Endothelial cell of umbilical vein (primary cell): ENCODE results near the gene TSFM. TPM values are rescaled to one million over a fixed set of nuclear protein-coding genes. Genes with fewer than 3 reads are reported as not detected.

Experiments
- BruUV-seq: library from RNA; stranded (reverse); fragments of 400-500 nt; replicated peaks from 2 replicates; lab custom pipeline; 2021; lab: Mats Ljungman, UMichigan
- CTCF ChIA-PET: fragments of 300-600, 350-600 bp; sonication (Branson Sonifier 250); formaldehyde crosslinking; loops from one replicate; lab custom pipeline; 2021; ENCODE audit warnings: antibody characterized with exemption, inconsistent platforms; lab: Charles Lee
- POLR2A ChIA-PET: fragments of 300-600, 350-600 bp; sonication (Branson Sonifier 250); formaldehyde crosslinking; loops from one replicate; lab custom pipeline; 2021; ENCODE audit warnings: antibody characterized with exemption, inconsistent platforms; lab: Charles Lee
- DNase-seq: peaks from one replicate; pipeline ENCODE4 v3.0.0-alpha.2; 2011; ENCODE audit warnings: low read depth, low spot score
- FAIRE-seq: peaks from 2 replicates; lab custom pipeline; 2011; peaks lifted over from hg19 to GRCh38; lab: Jason Lieb, UNC
- H2AFZ ChIP-seq: 2 replicates; pipeline ENCODE4 v1.6.0; 2012; ENCODE audit warnings: low read depth, low read length, control low read depth, inconsistent platforms
- H3K27ac ChIP-seq: 2 replicates; pipeline ENCODE4 v1.5.1; 2011; ENCODE audit warnings: low read depth, mild to moderate bottlenecking, control low read depth, low read length, moderate library complexity; ENCODE audit not compliant: insufficient read depth
- H3K27me3 ChIP-seq, 2 experiments: 2 replicates each; pipeline versions ENCODE4 v1.6.0 to v1.6.1; 2011; ENCODE audit warnings: low read length in 2 of 2, mixed read lengths in 1 of 2; ENCODE audit not compliant: control insufficient read depth in 2 of 2, insufficient read depth in 2 of 2
- H3K36me3 ChIP-seq, 2 experiments: 2 replicates in 1 of 2; 3 replicates in 1 of 2; pipeline ENCODE4 v1.5.1; 2011; ENCODE audit warnings: low read length in 2 of 2, mild to moderate bottlenecking in 1 of 2, moderate library complexity in 1 of 2; ENCODE audit not compliant: control insufficient read depth in 2 of 2, insufficient read depth in 2 of 2; ENCODE audit errors: extremely low read depth in 1 of 2
- H3K4me1 ChIP-seq: 3 replicates; pipeline ENCODE4 v1.5.1; 2011; ENCODE audit warnings: mild to moderate bottlenecking, low read length; ENCODE audit not compliant: control insufficient read depth, insufficient read depth; ENCODE audit errors: extremely low read depth
- H3K4me2 ChIP-seq: 2 replicates; pipeline ENCODE4 v1.6.1; 2011; ENCODE audit warnings: low read length, control low read depth, mixed read lengths; ENCODE audit not compliant: insufficient read depth
- H3K4me3 ChIP-seq, 3 experiments: fragments of 200-600 bp in 1 of 3; sonication (generic), shearing (Covaris generic) in 1 of 3; replicated peaks in 1 of 3; 2 replicates each; pipeline ENCODE4 v1.5.1; 2011 to 2016; ENCODE audit warnings: control low read depth in 3 of 3, low read length in 3 of 3, mild to moderate bottlenecking in 2 of 3, inconsistent platforms in 1 of 3, low read depth in 1 of 3, moderate library complexity in 1 of 3; ENCODE audit not compliant: insufficient read depth in 1 of 3
- H3K79me2 ChIP-seq: 2 replicates; pipeline ENCODE4 v1.6.0; 2012; ENCODE audit warnings: low read length, inconsistent platforms; ENCODE audit not compliant: control insufficient read depth, insufficient read depth
- H3K9ac ChIP-seq: replicated peaks from 2 replicates; pipeline ENCODE3; 2011; ENCODE audit warnings: low read length, control low read depth; ENCODE audit not compliant: insufficient read depth; ENCODE audit errors: extremely low read depth
- H3K9me1 ChIP-seq: replicated peaks from 3 replicates; pipeline ENCODE4 v1.6.0; 2011; ENCODE audit warnings: mild to moderate bottlenecking, low read length; ENCODE audit not compliant: control insufficient read depth, insufficient read depth; ENCODE audit errors: extremely low read depth
- H3K9me3 ChIP-seq: replicated peaks from 2 replicates; pipeline ENCODE4 v1.5.1; 2012; ENCODE audit warnings: low read length, inconsistent platforms; ENCODE audit not compliant: control insufficient read depth, insufficient read depth
- H4K20me1 ChIP-seq: replicated peaks from 2 replicates; pipeline ENCODE3; 2011; ENCODE audit warnings: mild to moderate bottlenecking, low read length; ENCODE audit not compliant: control insufficient read depth, insufficient read depth; ENCODE audit errors: extremely low read depth
- EZH2 ChIP-seq: IDR thresholded peaks from 2 replicates; pipeline ENCODE4 v1.6.1; 2012; ENCODE audit warnings: borderline replicate concordance, low read depth, mild to moderate bottlenecking, moderate library complexity, low read length, inconsistent platforms; ENCODE audit not compliant: severe bottlenecking
- FOS ChIP-seq: IDR thresholded peaks from 2 replicates; pipeline ENCODE4 v1.6.1; 2011; ENCODE audit warnings: mild to moderate bottlenecking, low read length, moderate library complexity, borderline replicate concordance; ENCODE audit not compliant: insufficient read depth
- GATA2 ChIP-seq: IDR thresholded peaks from 2 replicates; pipeline ENCODE4 v1.7.0; 2011; ENCODE audit warnings: low read depth, mild to moderate bottlenecking, moderate library complexity, mixed read lengths, low read length; ENCODE audit not compliant: insufficient read length, insufficient read depth
- JUN ChIP-seq: IDR thresholded peaks from 2 replicates; pipeline ENCODE4 v1.6.1; 2011; ENCODE audit warnings: borderline replicate concordance, low read depth; ENCODE audit not compliant: insufficient read length, insufficient read depth
- MAX ChIP-seq: IDR thresholded peaks from 2 replicates; pipeline ENCODE4 v1.6.1; 2011; ENCODE audit not compliant: insufficient read depth, insufficient read length
- MYC ChIP-seq: IDR thresholded peaks from one replicate; pipeline ENCODE4 v1.6.1; 2011; ENCODE audit warnings: mild to moderate bottlenecking, low read depth, low read length
- POLR2A ChIP-seq: IDR thresholded peaks from 2 replicates; pipeline ENCODE4 v1.6.1; 2012; ENCODE audit warnings: low read depth, mild to moderate bottlenecking, control low read depth, low read length
- POLR2AphosphoS5 ChIP-seq: IDR thresholded peaks from 2 replicates; pipeline ENCODE4 v1.6.1; 2012; ENCODE audit warnings: low read depth, mild to moderate bottlenecking, control low read depth, low read length, moderate library complexity; ENCODE audit not compliant: insufficient read depth
- dilution Hi-C: fragments of 300-500 bp; cut with MboI; formaldehyde crosslinking; loops from one replicate; pipeline ENCODE4 v1.15.0; 2019; ENCODE audit warnings: low sequenced_read_pairs; ENCODE audit not compliant: extremely low pct_ligation_motif_present
- intact Hi-C: fragments of 100-400 bp; cut with micrococcal nuclease; formaldehyde crosslinking; loops from one replicate; pipeline ENCODE4 v1.10.0; 2022
- polyA plus RNA-seq, 4 experiments: library from polyadenylated mRNA; depleted of rRNA in 3 of 4; stranded (reverse) in 3 of 4; unstranded in 1 of 4; fragments of >200 nt; gene quantifications; 2 replicates each; pipeline versions ENCODE4 v1.2.1 to v1.2.3, GENCODE V29; 2011 to 2012; ENCODE audit warnings: missing spikeins in 1 of 4
- total RNA-seq: library from RNA; stranded (reverse); gene quantifications from 2 replicates; pipeline ENCODE4 v1.2.3, GENCODE V29; 2021

Gene TSFM
- total and polyA plus RNA-seq, 2 donors (not counting 3 experiments of a cell fraction or from before 2014, with no cell fraction given) = 16.5 to 41.8 TPM

GRCh38 chr12:57733928-57734327 is 48.7 kb upstream of the TSFM start:
- CTCF ChIA-PET = interaction anchor here (2.3 to 6.1 kb wide), 2 partner anchors 8 to 23 kb away, joined by 8 to 48 read pairs; no protein-coding TSS in a partner anchor
- H3K4me3 ChIP-seq = no peak overlapping the region
- FAIRE-seq (no peak), DNase-seq (no peak)
- H3K9me3 ChIP-seq = no peaks in the 10 kb centered on the region
- no peak overlapping the region for H3K4me2 ChIP-seq
- no peaks in the 10 kb centered on the region for H3K4me1 ChIP-seq
- H3K9me1 ChIP-seq = no peaks in the 10 kb centered on the region
- H3K36me3 ChIP-seq = no peaks in the 10 kb centered on the region
- POLR2A ChIA-PET = interaction anchor here (0.6 kb wide), 1 partner anchor 488 kb away, joined by 4 read pairs; no protein-coding TSS in a partner anchor
- H3K27ac ChIP-seq = no peak overlapping the region
- TF ChIP-seq EZH2 = peak; percentile 24
- TF ChIP-seq POLR2A = no peak
- H3K9ac ChIP-seq = no peak overlapping the region
- no peak overlapping the region for H2AFZ ChIP-seq
- intact Hi-C loops (no loop called here), dilution Hi-C loops (no loop called here)
- no peaks in the 10 kb centered on the region for H4K20me1 ChIP-seq
- BruUV-seq = no TSS peak
- no peaks in the 10 kb centered on the region for H3K79me2 ChIP-seq
- peaks cover 62 to 65% of the 10 kb centered on the region in 2 experiments for H3K27me3 ChIP-seq

- Histone ChIP-seq H3K9ac (no peak overlapping the region), H3K36me3 (no peaks in the 10 kb centered on the region), H3K9me3 (no peaks in the 10 kb centered on the region), H4K20me1 (no peaks in the 10 kb centered on the region), H3K4me1 (no peaks in the 10 kb centered on the region), H3K9me1 (no peaks in the 10 kb centered on the region), H3K4me2 (no peak overlapping the region), H3K27me3 (peaks cover 68 to 69% of the 10 kb centered on the region in 2 experiments), H3K79me2 (no peaks in the 10 kb centered on the region), H3K4me3 (no peak overlapping the region), H2AFZ (no peak overlapping the region), H3K27ac (no peak overlapping the region)
- DNase-seq = no peak
- ChIA-PET POLR2A (no interaction called here), CTCF (interaction anchor here (2.0 to 6.1 kb wide), 3 partner anchors 9 to 151 kb away, joined by 8 to 48 read pairs (median 8); no protein-coding TSS in a partner anchor)
- BruUV-seq = no TSS peak
- intact Hi-C loops (no loop called here), dilution Hi-C loops (no loop called here)
- FAIRE-seq = no peak
- TF ChIP-seq EZH2 (peak; percentile 6), FOS (no peak), MYC (no peak), MAX (no peak), GATA2 (no peak), JUN (no peak), POLR2A (no peak), POLR2AphosphoS5 (no peak)
Observed at GRCh38 chr12:57734591-57734990, 48.0 kb upstream of the TSFM start.
